ENCODE data around the gene OXCT1.
"Not testable (repeated sequence)": the region's sequence is repeated elsewhere in the genome, so short reads cannot be mapped to it uniquely, and the experiment has no call there.

Gene OXCT1

GRCh38 chr5:41871852-41872251, 1.6 kb upstream of the OXCT1 start:
- no peak for DNase-seq

GRCh38 chr5:41870627-41871048, 413 bp upstream of the OXCT1 start:
- no peak for DNase-seq

- peak; percentile 30 for DNase-seq
These were observed 988 bp downstream of the OXCT1 start for GRCh38 chr5:41869151-41869723.

GRCh38 chr5:41863871-41864486, 6.2 kb downstream of the OXCT1 start:
- no peak for DNase-seq

- DNase-seq = no peak
These were observed 11.3 kb downstream of the OXCT1 start for GRCh38 chr5:41858890-41859289.

- DNase-seq = no peak
These were observed 12.2 kb downstream of the OXCT1 start for GRCh38 chr5:41857989-41858388.

GRCh38 chr5:41856644-41857491, 13.4 kb downstream of the OXCT1 start:
- DNase-seq = peak; percentile 34

- no peak for DNase-seq
These were observed 17.9 kb downstream of the OXCT1 start for GRCh38 chr5:41852293-41852692.

- no peak for DNase-seq
These were observed 19.1 kb downstream of the OXCT1 start for GRCh38 chr5:41851116-41851515.

GRCh38 chr5:41848983-41849382, 21.2 kb downstream of the OXCT1 start:
- DNase-seq = no peak

- DNase-seq = not testable (repeated sequence)
These were observed 24.5 kb downstream of the OXCT1 start for GRCh38 chr5:41845751-41846150.

GRCh38 chr5:41844502-41844901, 25.7 kb downstream of the OXCT1 start:
- DNase-seq = no peak

- DNase-seq = no peak
These were observed 26.5 kb downstream of the OXCT1 start for GRCh38 chr5:41843456-41844370.

GRCh38 chr5:41842777-41843176, 27.4 kb downstream of the OXCT1 start:
- DNase-seq = no peak

- DNase-seq = no peak
These were observed 28.9 kb downstream of the OXCT1 start for GRCh38 chr5:41841325-41841724.

- DNase-seq = no peak
These were observed 30.0 kb downstream of the OXCT1 start for GRCh38 chr5:41840251-41840650.

- DNase-seq = no peak
These were observed 32.4 kb downstream of the OXCT1 start for GRCh38 chr5:41837793-41838192.

GRCh38 chr5:41835645-41836044, 34.6 kb downstream of the OXCT1 start:
- no peak for DNase-seq

GRCh38 chr5:41834506-41834905, 35.7 kb downstream of the OXCT1 start:
- no peak for DNase-seq

GRCh38 chr5:41832430-41832829, 37.8 kb downstream of the OXCT1 start:
- DNase-seq = no peak

- DNase-seq = no peak
These were observed 39.1 kb downstream of the OXCT1 start for GRCh38 chr5:41831155-41831554.

- no peak for DNase-seq
These were observed 42.4 kb downstream of the OXCT1 start for GRCh38 chr5:41827792-41828191.

- no peak for DNase-seq
These were observed 48.2 kb downstream of the OXCT1 start for GRCh38 chr5:41822036-41822435.
